ENCODE measurements around the gene PSMB2.
"Not testable (repeated sequence)": the region's sequence is repeated elsewhere in the genome, so short reads cannot be mapped to it uniquely, and the experiment has no call there.

PSMB2 gene

DNA sequence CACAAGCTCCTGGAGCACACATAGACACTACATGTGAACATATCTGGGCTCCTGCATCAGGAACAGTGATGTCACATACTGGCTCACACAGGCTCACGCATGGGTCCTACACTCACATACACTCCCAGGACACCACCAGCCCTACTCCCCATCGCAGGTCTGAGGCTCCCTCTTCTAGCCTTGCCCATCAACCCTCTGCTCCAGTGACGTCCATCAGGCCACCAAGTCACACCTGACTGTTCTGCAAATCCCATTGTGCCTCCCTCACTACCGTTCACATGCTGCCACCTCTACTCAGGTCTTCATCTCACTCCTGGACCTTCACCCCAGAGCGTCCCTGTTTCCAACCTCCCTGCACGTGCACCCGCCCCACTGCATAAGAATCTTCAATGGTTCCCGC lies 50.1 kb downstream of the PSMB2 start:
- TF ChIP-seq, protein P1, sequence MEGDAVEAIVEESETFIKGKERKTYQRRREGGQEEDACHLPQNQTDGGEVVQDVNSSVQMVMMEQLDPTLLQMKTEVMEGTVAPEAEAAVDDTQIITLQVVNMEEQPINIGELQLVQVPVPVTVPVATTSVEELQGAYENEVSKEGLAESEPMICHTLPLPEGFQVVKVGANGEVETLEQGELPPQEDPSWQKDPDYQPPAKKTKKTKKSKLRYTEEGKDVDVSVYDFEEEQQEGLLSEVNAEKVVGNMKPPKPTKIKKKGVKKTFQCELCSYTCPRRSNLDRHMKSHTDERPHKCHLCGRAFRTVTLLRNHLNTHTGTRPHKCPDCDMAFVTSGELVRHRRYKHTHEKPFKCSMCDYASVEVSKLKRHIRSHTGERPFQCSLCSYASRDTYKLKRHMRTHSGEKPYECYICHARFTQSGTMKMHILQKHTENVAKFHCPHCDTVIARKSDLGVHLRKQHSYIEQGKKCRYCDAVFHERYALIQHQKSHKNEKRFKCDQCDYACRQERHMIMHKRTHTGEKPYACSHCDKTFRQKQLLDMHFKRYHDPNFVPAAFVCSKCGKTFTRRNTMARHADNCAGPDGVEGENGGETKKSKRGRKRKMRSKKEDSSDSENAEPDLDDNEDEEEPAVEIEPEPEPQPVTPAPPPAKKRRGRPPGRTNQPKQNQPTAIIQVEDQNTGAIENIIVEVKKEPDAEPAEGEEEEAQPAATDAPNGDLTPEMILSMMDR (IDR thresholded peaks at IDR 0.05; ENCODE audit: insufficient read depth, low read depth, low read length, missing control alignments) = no peak
- no peak for DNase-seq (ENCODE audit: low read depth)
- H3K4me3 ChIP-seq (ENCODE audit: low read depth, low read length) = no peak overlapping the region

- TF ChIP-seq, protein P1 (IDR thresholded peaks at IDR 0.05; ENCODE audit: insufficient read depth, low read depth, low read length, missing control alignments) = no peak
- no peak for DNase-seq (ENCODE audit: low read depth)
- no peak overlapping the region for H3K4me3 ChIP-seq (ENCODE audit: low read depth, low read length)
These were observed 50.8 kb downstream of the PSMB2 start for GRCh38 chr1:35590476-35591040.

- DNase-seq (ENCODE audit: low read depth) = no peak
- TF ChIP-seq, protein P1 (IDR thresholded peaks at IDR 0.05; ENCODE audit: insufficient read depth, low read depth, low read length, missing control alignments) = no peak
- no peak overlapping the region for H3K4me3 ChIP-seq (ENCODE audit: low read depth, low read length)
These were observed 51.6 kb downstream of the PSMB2 start for GRCh38 chr1:35589516-35590427.

DNA sequence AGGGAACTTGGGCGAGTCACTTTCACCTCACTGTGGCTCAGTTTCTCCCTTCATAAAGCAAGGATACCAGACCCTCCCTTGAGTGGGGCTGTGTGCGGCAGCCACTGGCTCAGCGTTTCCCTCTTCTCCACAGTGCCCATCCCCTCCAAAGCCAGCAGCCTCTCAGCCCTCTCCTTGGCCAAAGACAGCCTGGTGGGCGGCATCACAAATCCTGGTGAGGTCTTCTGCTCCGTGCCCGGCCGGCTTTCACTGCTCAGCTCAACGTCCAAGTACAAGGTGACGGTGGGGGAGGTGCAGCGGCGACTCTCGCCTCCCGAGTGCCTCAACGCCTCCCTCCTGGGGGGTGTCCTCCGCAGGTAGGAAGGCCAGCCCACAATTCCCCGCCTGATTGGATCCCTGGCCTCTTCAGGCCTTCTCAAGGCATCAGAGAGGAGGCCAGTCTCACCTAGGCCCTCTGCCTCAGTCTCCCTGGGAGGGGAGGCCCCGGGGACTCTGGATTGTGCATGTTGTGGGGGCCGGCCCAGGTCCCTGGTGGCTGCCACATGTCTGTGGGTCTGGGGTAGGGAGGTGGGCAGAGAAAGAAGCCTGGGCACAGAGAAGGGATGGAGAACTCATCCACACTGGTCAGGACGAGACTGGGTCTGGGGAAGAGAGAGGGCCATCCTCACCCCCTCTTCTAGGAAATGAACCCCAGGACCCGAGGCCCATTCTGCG lies 53.0 kb downstream of the PSMB2 start:
- TF ChIP-seq, protein P1 (IDR thresholded peaks at IDR 0.05; ENCODE audit: insufficient read depth, low read depth, low read length, missing control alignments) = no peak
- no peak for DNase-seq (ENCODE audit: low read depth)
- no peak overlapping the region for H3K4me3 ChIP-seq (ENCODE audit: low read depth, low read length)

- no peak overlapping the region for H3K4me3 ChIP-seq (ENCODE audit: low read depth, low read length)
- DNase-seq (ENCODE audit: low read depth) = no peak
- TF ChIP-seq, protein P1 (IDR thresholded peaks at IDR 0.05; ENCODE audit: insufficient read depth, low read depth, low read length, missing control alignments) = no peak
These were observed 53.6 kb downstream of the PSMB2 start for GRCh38 chr1:35587736-35588135.

GRCh38 chr1:35586808-35587207 lies 54.5 kb downstream of the PSMB2 start:
- DNase-seq (ENCODE audit: low read depth) = no peak
- no peak overlapping the region for H3K4me3 ChIP-seq (ENCODE audit: low read depth, low read length)
- TF ChIP-seq, protein P1 (IDR thresholded peaks at IDR 0.05; ENCODE audit: insufficient read depth, low read depth, low read length, missing control alignments) = no peak

DNA sequence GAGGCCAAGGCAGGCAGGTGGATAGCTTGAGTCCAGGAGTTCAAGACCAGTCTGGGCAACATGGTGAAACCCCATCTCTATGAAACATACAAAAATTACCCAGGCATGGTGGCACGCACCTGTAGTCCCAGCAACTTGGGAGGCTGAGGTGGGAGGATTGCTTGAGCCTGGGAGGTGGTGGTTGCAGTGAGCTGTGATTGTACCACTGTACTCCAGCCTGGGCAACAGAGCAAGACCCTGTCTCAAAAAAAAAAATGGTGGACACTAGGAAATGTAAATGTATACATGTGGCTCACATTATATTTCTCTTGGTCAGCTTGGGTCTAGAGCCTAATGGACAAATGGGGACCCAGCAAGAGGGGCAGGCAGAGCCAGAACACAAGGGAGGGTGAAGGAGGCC lies 55.5 kb downstream of the PSMB2 start:
- not testable (repeated sequence) for H3K4me3 ChIP-seq (ENCODE audit: low read depth, low read length); DNase-seq (ENCODE audit: low read depth)

Measured in GM12865 (cell line).